NCI-H1105 (cell line): ENCODE results near the gene VIT.

Experiments
- DNase-seq: peaks from one replicate; lab custom pipeline; 2025; lab: John Stamatoyannopoulos, UW

Gene VIT

GRCh38 chr2:36859366-36859792, 162.9 kb downstream of the VIT start:
- DNase-seq, result no peak

DNA sequence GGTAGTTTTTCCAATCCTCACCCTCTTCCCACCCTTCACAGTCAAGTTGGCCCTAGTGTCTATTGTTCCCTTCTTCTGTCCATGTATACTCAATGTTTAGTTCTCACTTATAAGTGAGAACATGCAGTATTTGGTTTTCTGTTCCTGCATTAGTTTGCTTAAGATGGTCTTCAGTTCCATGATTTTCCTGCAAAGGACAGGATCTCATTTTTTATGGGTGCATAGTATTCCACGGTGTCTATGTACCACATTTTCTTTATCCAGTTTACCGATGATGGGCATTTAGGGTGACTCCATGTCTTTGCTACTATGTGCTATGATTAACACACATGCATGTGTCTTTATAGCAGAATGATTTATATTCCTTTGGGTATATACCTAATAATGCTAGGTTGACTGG, 165.4 kb downstream of the VIT start:
- DNase-seq, result no peak
